ENCODE results near the gene CCIN. TPM values are rescaled to one million over a fixed set of nuclear protein-coding genes. Genes with fewer than 3 reads are reported as not detected.

CCIN gene
- polyA plus RNA-seq, 1 of the 3 experiments (the other 2 are of a cell fraction), result 0.54 TPM

- no peak for DNase-seq
- peak overlapping the region; percentile 47; the same call in 1 of the 2 replicates for H2AFZ ChIP-seq (ENCODE audit: low read depth)
Measured at GRCh38 chr9:36191290-36191645, 22.1 kb downstream of the CCIN start.

DNA sequence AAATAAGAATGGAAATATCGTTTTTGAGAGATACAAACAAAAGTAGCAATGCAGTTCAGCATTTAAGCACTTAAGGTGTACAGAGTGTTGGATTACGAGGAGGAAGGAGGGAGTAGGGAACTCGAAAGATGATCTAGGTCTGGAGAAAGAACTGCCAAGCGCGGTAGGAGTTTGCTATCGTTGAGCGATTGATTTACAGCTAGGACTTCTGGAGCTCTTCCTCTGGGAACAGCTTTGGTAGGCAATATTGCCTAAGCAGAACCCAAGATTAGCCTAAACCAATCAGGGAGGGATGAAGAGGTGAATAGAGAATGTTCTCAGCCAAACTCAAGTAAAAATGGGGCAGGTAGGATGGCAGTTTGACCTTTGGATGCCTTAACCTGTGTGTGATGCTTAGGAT lies 22.5 kb downstream of the CCIN start:
- H3K9me3 ChIP-seq, result no peaks in the 10 kb centered on the region
- H3K9ac ChIP-seq, result peak overlapping the region; percentile 95
- H3K4me3 ChIP-seq (ENCODE audit: low read depth in 2 of 2, low read length in 1 of 2), result peak overlapping the region; percentile 84 to 94
- no peaks in the 10 kb centered on the region for H3K9me2 ChIP-seq
- peaks cover 53% of the 10 kb centered on the region for H4K20me1 ChIP-seq (ENCODE audit: insufficient read depth)
- H3K27ac ChIP-seq (ENCODE audit: low read depth in 2 of 2, low read length in 1 of 2), result peak overlapping the region; percentile 12 to 83; a peak in 3 of 4 replicates
- DNase-seq, result no peak
- H3F3A ChIP-seq (replicated peaks; ENCODE audit: insufficient read depth), result no peaks in the 10 kb centered on the region
- peak overlapping the region; percentile 83 for H3K4me2 ChIP-seq
- H3K4me1 ChIP-seq (ENCODE audit: control insufficient read depth in 1 of 2, insufficient read depth in 2 of 2, low read depth in 1 of 2, low read length in 1 of 2), result peaks cover 6 to 27% of the 10 kb centered on the region in 2 experiments
- WGBS (ENCODE audit: low lambda C conversion rate), result 2% methylated on average over 7 of the region's 7 CpGs
- peak overlapping the region; percentile 47; the same call in 1 of the 2 replicates for H2AFZ ChIP-seq (ENCODE audit: low read depth)
- peaks cover 3 to 14% of the 10 kb centered on the region in 2 experiments for H3K36me3 ChIP-seq (replicated peaks in 1 of 2; ENCODE audit: control insufficient read depth in 1 of 2, insufficient read depth in 2 of 2, low read length in 1 of 2)
- H3K79me2 ChIP-seq (ENCODE audit: insufficient read depth), result peaks cover 64% of the 10 kb centered on the region
- CTCF ChIA-PET, result interaction anchor here (1.2 to 3.6 kb wide), 8 partner anchors 10 to 169 kb away, joined by 3 to 15 read pairs (median 6); no protein-coding TSS in a partner anchor
- no peaks in the 10 kb centered on the region for H3K27me3 ChIP-seq (ENCODE audit: insufficient read depth)
- POLR2A ChIA-PET, result interaction anchor here (1.7 kb wide), 1 partner anchor 13 kb away, joined by 7 read pairs; no protein-coding TSS in a partner anchor
- TF ChIP-seq TAF1 (IDR thresholded peaks at IDR 0.05; ENCODE audit: borderline replicate concordance, low read depth, low read length) (no peak), MAX (IDR thresholded peaks at IDR 0.05; ENCODE audit: low read depth) (no peak), EZH2phosphoT487 (IDR thresholded peaks at IDR 0.05; ENCODE audit: borderline replicate concordance, low read depth) (no peak), GABPA (IDR thresholded peaks at IDR 0.05; ENCODE audit: low read depth) (no peak), FOXM1 (IDR thresholded peaks at IDR 0.05; ENCODE audit: low read depth) (no peak), RFX5 (IDR thresholded peaks at IDR 0.05; ENCODE audit: low read length) (no peak), GATA2 (CRISPR knock-in tag; IDR thresholded peaks at IDR 0.05) (no peak), RXRA (IDR thresholded peaks at IDR 0.05; ENCODE audit: borderline replicate concordance, low read depth) (no peak), NRF1 (IDR thresholded peaks at IDR 0.05; ENCODE audit: low read depth, low read length) (no peak), TEAD4 (IDR thresholded peaks at IDR 0.05; ENCODE audit: borderline replicate concordance, insufficient read depth) (no peak)
- TF ChIP-seq, protein P1, sequence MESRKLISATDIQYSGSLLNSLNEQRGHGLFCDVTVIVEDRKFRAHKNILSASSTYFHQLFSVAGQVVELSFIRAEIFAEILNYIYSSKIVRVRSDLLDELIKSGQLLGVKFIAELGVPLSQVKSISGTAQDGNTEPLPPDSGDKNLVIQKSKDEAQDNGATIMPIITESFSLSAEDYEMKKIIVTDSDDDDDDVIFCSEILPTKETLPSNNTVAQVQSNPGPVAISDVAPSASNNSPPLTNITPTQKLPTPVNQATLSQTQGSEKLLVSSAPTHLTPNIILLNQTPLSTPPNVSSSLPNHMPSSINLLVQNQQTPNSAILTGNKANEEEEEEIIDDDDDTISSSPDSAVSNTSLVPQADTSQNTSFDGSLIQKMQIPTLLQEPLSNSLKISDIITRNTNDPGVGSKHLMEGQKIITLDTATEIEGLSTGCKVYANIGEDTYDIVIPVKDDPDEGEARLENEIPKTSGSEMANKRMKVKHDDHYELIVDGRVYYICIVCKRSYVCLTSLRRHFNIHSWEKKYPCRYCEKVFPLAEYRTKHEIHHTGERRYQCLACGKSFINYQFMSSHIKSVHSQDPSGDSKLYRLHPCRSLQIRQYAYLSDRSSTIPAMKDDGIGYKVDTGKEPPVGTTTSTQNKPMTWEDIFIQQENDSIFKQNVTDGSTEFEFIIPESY (IDR thresholded peaks at IDR 0.05; ENCODE audit: borderline replicate concordance, low read depth), result no peak

More at GRCh38 chr9:36191290-36191645, 22.1 kb downstream of the CCIN start:
- H3K9me2 ChIP-seq, result no peaks in the 10 kb centered on the region
- CTCF ChIA-PET, result interaction anchor here (0.8 to 3.6 kb wide), 11 partner anchors 11 to 182 kb away, joined by 3 to 15 read pairs (median 5); no protein-coding TSS in a partner anchor
- peaks cover 49% of the 10 kb centered on the region for H4K20me1 ChIP-seq (ENCODE audit: insufficient read depth)
- H3K9me3 ChIP-seq, result no peaks in the 10 kb centered on the region
- H3K4me2 ChIP-seq, result peak overlapping the region; percentile 83
- no peaks in the 10 kb centered on the region for H3F3A ChIP-seq (replicated peaks; ENCODE audit: insufficient read depth)
- peak overlapping the region; percentile 84 to 94 for H3K4me3 ChIP-seq (ENCODE audit: low read depth in 2 of 2, low read length in 1 of 2)
- peak overlapping the region; percentile 95 for H3K9ac ChIP-seq
- WGBS (ENCODE audit: low lambda C conversion rate), result 2% methylated on average over 18 of the region's 18 CpGs
- peaks cover 3 to 9% of the 10 kb centered on the region in 2 experiments for H3K36me3 ChIP-seq (replicated peaks in 1 of 2; ENCODE audit: control insufficient read depth in 1 of 2, insufficient read depth in 2 of 2, low read length in 1 of 2)
- peaks cover 60% of the 10 kb centered on the region for H3K79me2 ChIP-seq (ENCODE audit: insufficient read depth)
- no peak for TF ChIP-seq NRF1 (IDR thresholded peaks at IDR 0.05; ENCODE audit: low read depth, low read length)
- TF ChIP-seq FOXJ3 (CRISPR knock-in tag; IDR thresholded peaks at IDR 0.05), result no peak
- TF ChIP-seq POLR2AphosphoS5 (IDR thresholded peaks at IDR 0.05; ENCODE audit: low read depth, low read length), result no peak
- TF ChIP-seq TCF12 (IDR thresholded peaks at IDR 0.05), result no peak
- TF ChIP-seq, protein P1 (IDR thresholded peaks at IDR 0.05; ENCODE audit: borderline replicate concordance, low read depth), result no peak
- TF ChIP-seq EZH2phosphoT487 (IDR thresholded peaks at IDR 0.05; ENCODE audit: borderline replicate concordance, low read depth), result no peak
- TF ChIP-seq FOSL2 (IDR thresholded peaks at IDR 0.05; ENCODE audit: borderline replicate concordance, low read depth), result no peak
- no peak for TF ChIP-seq YY1 (IDR thresholded peaks at IDR 0.05; ENCODE audit: low read depth)
- TF ChIP-seq TEAD4 (IDR thresholded peaks at IDR 0.05; ENCODE audit: borderline replicate concordance, insufficient read depth), result no peak
- no peak for TF ChIP-seq JUND (IDR thresholded peaks at IDR 0.05)
- TF ChIP-seq SMC3 (IDR thresholded peaks at IDR 0.05; ENCODE audit: low read depth, low read length), result no peak
- TF ChIP-seq USF2 (IDR thresholded peaks at IDR 0.05; ENCODE audit: borderline replicate concordance, low read depth, low read length), result no peak
- no peak for TF ChIP-seq FOXM1 (IDR thresholded peaks at IDR 0.05; ENCODE audit: low read depth)
- TF ChIP-seq, protein P2, sequence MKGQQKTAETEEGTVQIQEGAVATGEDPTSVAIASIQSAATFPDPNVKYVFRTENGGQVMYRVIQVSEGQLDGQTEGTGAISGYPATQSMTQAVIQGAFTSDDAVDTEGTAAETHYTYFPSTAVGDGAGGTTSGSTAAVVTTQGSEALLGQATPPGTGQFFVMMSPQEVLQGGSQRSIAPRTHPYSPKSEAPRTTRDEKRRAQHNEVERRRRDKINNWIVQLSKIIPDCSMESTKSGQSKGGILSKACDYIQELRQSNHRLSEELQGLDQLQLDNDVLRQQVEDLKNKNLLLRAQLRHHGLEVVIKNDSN (IDR thresholded peaks at IDR 0.05; ENCODE audit: borderline replicate concordance, low read depth), result no peak
- peak overlapping the region; percentile 83 to 87 for H3K27ac ChIP-seq (ENCODE audit: low read depth in 2 of 2, low read length in 1 of 2)
- POLR2A ChIA-PET, result interaction anchor here (1.0 to 1.7 kb wide), 3 partner anchors 10 to 68 kb away, joined by 3 to 7 read pairs (median 3); no protein-coding TSS in a partner anchor
- H3K27me3 ChIP-seq (ENCODE audit: insufficient read depth), result no peaks in the 10 kb centered on the region
- H3K4me1 ChIP-seq (ENCODE audit: control insufficient read depth in 1 of 2, insufficient read depth in 2 of 2, low read depth in 1 of 2, low read length in 1 of 2), result peaks cover 6 to 27% of the 10 kb centered on the region in 2 experiments

Measured in SK-N-SH (cell line).